ENCODE data around the gene SNX6. TPM values are rescaled to one million over a fixed set of nuclear protein-coding genes. Genes with fewer than 3 reads are reported as not detected.
"Not testable (repeated sequence)": the region's sequence is repeated elsewhere in the genome, so short reads cannot be mapped to it uniquely, and the experiment has no call there.

Gene SNX6
- total RNA-seq, 4 donors from 2014 or later: 80.8 to 154 (median 98.6) TPM

DNA sequence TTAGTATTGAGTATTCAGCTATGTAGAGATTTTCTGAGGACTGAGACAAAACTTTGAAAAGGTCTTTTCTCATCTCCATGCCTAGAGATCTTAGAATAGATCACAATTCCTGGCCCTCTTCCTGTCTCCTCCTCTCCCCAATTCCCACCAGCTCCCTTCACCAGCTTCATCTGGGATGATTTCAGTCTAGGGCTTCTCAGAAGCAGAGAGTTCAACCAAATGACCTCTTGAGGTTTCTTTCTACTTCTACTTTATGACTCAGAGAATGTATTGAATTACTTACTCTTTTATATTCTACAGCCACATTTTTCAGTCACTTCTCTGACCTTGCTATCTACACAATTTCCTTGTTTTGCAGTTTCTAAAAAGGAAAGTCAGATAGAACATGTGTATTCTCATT is 19.4 kb upstream of the SNX6 start:
- no peaks in the 10 kb centered on the region for H3K27me3 ChIP-seq
- intact Hi-C loops (cut with DNase I): no loop called here
- TF ChIP-seq POLR2A (IDR thresholded peaks at IDR 0.05): no peak
- H3K27ac ChIP-seq: no peak overlapping the region
- no peak overlapping the region for H3K4me3 ChIP-seq (replicated peaks in 1 of 3)
- no peak for DNase-seq
- H3K9me3 ChIP-seq: no peaks in the 10 kb centered on the region
- no peaks in the 10 kb centered on the region for H3K36me3 ChIP-seq
- H3K4me1 ChIP-seq: no peaks in the 10 kb centered on the region

DNA sequence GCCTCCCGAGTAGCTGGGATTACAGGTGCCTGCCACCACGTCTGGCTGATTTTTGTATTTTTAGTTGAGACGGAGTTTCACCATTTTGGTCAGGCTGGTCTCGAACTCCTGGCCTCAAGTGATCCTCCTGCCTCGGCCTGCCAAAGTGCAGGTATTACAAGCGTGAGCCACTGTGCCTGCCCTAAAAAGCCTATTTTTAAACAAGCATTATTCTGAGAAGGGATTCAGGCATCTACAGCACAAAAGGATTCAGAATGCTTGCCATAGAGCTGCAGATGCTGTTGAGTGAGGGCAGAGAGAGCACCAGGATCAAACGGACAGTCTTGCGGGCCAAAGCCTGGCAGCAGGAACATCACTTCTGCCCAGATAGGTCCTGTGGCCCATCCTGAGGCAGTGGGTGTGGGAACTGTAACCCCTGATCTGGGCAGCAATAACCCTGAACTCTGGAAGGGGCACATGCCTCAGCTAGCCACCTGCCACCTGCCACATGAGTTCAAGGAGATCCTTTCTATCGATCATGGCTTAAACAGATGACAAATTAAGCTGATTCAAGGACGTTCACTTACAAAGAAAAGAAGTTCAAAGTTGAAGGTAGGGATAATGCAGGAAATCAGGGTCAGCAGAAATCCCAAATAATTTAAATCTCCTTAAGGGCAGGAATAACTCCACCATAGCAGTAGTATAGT is 16.8 kb upstream of the SNX6 start:
- no peak for DNase-seq
- no peaks in the 10 kb centered on the region for H3K4me1 ChIP-seq
- intact Hi-C loops (cut with DNase I): no loop called here
- no peak overlapping the region for H3K27ac ChIP-seq
- H3K27me3 ChIP-seq: no peaks in the 10 kb centered on the region
- 92 to 93% methylated on average over 10 of the region's 10 CpGs for WGBS, 2 donors
- TF ChIP-seq POLR2A (IDR thresholded peaks at IDR 0.05): no peak
- TF ChIP-seq, protein P1, sequence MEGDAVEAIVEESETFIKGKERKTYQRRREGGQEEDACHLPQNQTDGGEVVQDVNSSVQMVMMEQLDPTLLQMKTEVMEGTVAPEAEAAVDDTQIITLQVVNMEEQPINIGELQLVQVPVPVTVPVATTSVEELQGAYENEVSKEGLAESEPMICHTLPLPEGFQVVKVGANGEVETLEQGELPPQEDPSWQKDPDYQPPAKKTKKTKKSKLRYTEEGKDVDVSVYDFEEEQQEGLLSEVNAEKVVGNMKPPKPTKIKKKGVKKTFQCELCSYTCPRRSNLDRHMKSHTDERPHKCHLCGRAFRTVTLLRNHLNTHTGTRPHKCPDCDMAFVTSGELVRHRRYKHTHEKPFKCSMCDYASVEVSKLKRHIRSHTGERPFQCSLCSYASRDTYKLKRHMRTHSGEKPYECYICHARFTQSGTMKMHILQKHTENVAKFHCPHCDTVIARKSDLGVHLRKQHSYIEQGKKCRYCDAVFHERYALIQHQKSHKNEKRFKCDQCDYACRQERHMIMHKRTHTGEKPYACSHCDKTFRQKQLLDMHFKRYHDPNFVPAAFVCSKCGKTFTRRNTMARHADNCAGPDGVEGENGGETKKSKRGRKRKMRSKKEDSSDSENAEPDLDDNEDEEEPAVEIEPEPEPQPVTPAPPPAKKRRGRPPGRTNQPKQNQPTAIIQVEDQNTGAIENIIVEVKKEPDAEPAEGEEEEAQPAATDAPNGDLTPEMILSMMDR (IDR thresholded peaks at IDR 0.05): no peak
- H3K4me3 ChIP-seq (replicated peaks in 1 of 3): no peak overlapping the region
- no peaks in the 10 kb centered on the region for H3K9me3 ChIP-seq
- H3K36me3 ChIP-seq: no peaks in the 10 kb centered on the region

DNA sequence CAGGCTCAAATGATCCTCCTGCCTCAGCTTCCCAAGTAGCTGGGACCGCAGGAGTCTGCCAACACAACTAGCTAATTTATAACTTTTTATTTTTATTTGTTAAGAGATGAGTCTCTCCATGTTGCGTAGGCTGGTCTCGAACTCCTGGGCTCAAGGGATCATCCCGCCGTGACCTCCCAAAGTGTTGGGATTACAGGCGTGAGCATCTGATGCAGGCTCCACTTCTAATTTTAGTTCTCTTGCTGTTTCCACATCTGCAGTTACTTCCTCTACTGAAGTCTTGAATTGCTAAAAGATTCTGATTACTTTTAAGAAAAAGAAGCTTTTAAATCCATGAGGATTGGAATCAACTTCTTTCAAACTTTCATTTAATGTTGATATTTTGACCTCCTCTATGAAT is 13.4 kb upstream of the SNX6 start:
- DNase-seq: no peak
- intact Hi-C loops (cut with DNase I): no loop called here
- Histone ChIP-seq H3K27ac (no peak overlapping the region), H3K36me3 (no peaks in the 10 kb centered on the region), H3K9me3 (no peaks in the 10 kb centered on the region), H3K4me3 (replicated peaks in 1 of 3) (no peak overlapping the region), H3K27me3 (no peaks in the 10 kb centered on the region), H3K4me1 (no peaks in the 10 kb centered on the region)
- WGBS, 2 donors: 85 to 87% methylated on average over 6 of the region's 6 CpGs
- no peak for TF ChIP-seq POLR2A (IDR thresholded peaks at IDR 0.05)
- TF ChIP-seq, protein P1 (IDR thresholded peaks at IDR 0.05): no peak

DNA sequence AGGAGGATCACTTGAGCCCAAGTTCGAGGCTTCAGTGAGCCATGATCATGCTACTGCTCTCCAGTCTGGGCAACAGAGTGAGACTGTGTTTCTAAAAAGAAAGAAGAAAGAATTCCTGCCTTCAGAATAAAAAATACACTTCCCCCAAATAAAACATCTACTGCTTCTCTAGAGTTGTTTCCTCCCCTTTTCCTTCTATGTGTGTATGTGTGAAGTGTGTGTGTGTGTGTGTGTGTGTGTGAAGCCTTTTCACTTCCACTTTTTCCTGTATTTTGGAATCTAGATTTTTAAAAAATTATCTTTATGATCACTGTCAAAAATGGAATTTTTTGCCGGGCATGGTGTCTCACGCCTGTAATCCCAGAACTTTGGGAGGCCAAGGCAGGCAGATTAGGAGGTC is 12.6 kb upstream of the SNX6 start:
- Histone ChIP-seq H3K4me3 (replicated peaks in 1 of 3) (no peak overlapping the region), H3K36me3 (no peaks in the 10 kb centered on the region), H3K9me3 (no peaks in the 10 kb centered on the region), H3K4me1 (no peaks in the 10 kb centered on the region), H3K27me3 (no peaks in the 10 kb centered on the region), H3K27ac (no peak overlapping the region)
- WGBS, 2 donors: 92 to 96% methylated on average over 3 of the region's 3 CpGs
- intact Hi-C loops (cut with DNase I): no loop called here
- TF ChIP-seq, protein P1 (IDR thresholded peaks at IDR 0.05): no peak
- TF ChIP-seq POLR2A (IDR thresholded peaks at IDR 0.05): no peak
- DNase-seq: no peak

DNA sequence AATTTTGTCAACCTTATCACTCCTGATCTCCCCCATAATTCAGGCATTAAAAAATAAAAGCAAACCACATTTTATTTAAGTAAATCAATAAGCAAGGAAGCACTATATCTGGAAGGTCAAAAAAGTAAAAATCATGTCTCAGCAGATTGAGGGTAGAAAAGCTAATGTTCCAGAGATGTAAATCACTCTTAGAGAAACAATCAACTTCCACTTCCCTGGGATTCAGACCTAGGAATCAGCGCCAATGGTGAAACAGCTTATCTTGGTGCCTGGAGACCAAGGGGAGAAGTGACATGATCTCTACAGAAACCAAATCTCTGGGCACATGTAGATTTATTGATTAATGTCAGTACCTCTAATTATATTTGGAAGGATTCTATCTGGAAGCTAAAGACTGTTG is 10.9 kb upstream of the SNX6 start:
- Histone ChIP-seq H3K36me3 (no peaks in the 10 kb centered on the region), H3K27ac (no peak overlapping the region), H3K4me3 (replicated peaks in 1 of 3) (no peak overlapping the region), H3K4me1 (no peaks in the 10 kb centered on the region), H3K9me3 (no peaks in the 10 kb centered on the region), H3K27me3 (no peaks in the 10 kb centered on the region)
- WGBS, 2 donors: 66 to 93% methylated on average over 1 of the region's 1 CpG
- no peak for TF ChIP-seq POLR2A (IDR thresholded peaks at IDR 0.05)
- TF ChIP-seq, protein P1 (IDR thresholded peaks at IDR 0.05): no peak
- no peak for DNase-seq
- intact Hi-C loops (cut with DNase I): no loop called here

DNA sequence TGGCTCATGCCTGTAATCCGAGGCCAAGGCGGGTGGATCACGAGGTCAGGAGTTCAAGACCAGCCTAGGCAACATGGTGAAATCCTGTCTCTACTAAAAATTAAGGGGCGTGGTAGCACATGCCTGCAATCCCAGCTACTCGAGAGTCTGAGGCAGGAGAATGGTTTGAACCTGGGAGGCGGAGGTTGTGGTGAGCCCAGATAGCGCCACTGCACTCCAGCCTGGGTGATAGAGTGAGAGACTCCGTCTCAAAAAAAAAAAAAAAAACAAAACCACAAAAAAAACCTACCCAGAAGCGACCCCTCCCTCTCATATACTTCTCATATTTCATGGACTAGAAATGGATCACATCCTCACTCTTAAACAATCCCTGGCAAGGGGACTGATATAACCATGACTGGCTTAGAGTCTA is 4.4 kb upstream of the SNX6 start:
- 82 to 87% methylated on average over 9 of the region's 9 CpGs for WGBS, 2 donors
- H3K36me3 ChIP-seq; H3K4me3 ChIP-seq (replicated peaks in 1 of 3); H3K27me3 ChIP-seq; intact Hi-C loops (cut with DNase I); DNase-seq; H3K27ac ChIP-seq; H3K4me1 ChIP-seq; H3K9me3 ChIP-seq: not testable (repeated sequence)
